Measurements from ENCODE around the gene VIPR2.

- no peak for TF ChIP-seq CTCF (IDR thresholded peaks at IDR 0.05 in 8 of 11, conservative IDR thresholded peaks at IDR 0.05 in 3 of 11)
- no peak for TF ChIP-seq POLR2A (IDR thresholded peaks at IDR 0.05)
These were observed 37.3 kb downstream of the VIPR2 start for GRCh38 chr7:159107161-159107892.
